Fibroblast of mammary gland (primary cell): Measurements from ENCODE around the gene XRCC4.

ENCODE experiments used
- DNase-seq: peaks from one replicate; pipeline ENCODE4 v3.0.0-alpha.2; 2010; ENCODE audit warnings: low read depth
- H3K4me3 ChIP-seq: 2 replicates; pipeline ENCODE4 v1.5.1; 2011; ENCODE audit warnings: low read depth, mild to moderate bottlenecking, low read length, moderate library complexity; ENCODE audit not compliant: control insufficient read depth
- TF ChIP-seq, protein P1 (sequence below): conservative IDR thresholded peaks from 2 replicates; pipeline ENCODE4 v1.5.1; 2011; ENCODE audit warnings: low read depth, low read length, inconsistent platforms; ENCODE audit not compliant: control insufficient read depth, insufficient read depth

Gene XRCC4

DNA sequence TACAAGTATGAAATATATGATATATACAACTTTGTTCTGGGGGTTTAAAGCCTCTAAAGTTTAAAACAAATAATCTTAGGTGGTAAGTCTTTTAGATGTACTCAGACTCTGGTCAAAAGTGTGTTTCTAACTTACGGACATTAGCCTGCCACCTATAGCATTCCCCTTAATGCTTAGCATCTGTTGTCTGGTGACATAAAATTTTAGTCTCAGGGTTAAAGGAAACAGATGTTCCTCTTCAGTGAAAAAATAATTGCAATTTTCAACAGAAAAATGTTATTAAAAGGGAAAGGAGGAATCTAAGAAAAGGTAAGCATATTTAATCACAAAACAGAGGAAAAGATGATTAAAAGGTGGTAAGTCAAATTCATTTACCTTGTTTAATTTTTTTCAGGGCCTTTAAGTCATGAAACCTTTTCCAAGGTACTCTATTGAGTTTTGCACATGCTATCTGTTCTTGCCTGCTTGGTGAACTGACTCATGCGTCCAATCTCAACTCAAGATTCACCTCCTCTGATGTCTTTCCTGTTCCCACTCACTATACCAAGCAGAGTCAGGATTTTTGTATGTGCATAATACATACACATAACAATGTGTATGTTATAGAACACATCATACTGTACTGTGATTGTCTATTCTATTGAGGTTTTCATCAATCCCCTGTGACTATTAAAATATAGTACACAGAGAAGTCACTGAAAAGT is 8.1 kb upstream of the XRCC4 start:
- H3K4me3 ChIP-seq: no peak overlapping the region
- peak; percentile 16 for DNase-seq
- TF ChIP-seq, protein P1, sequence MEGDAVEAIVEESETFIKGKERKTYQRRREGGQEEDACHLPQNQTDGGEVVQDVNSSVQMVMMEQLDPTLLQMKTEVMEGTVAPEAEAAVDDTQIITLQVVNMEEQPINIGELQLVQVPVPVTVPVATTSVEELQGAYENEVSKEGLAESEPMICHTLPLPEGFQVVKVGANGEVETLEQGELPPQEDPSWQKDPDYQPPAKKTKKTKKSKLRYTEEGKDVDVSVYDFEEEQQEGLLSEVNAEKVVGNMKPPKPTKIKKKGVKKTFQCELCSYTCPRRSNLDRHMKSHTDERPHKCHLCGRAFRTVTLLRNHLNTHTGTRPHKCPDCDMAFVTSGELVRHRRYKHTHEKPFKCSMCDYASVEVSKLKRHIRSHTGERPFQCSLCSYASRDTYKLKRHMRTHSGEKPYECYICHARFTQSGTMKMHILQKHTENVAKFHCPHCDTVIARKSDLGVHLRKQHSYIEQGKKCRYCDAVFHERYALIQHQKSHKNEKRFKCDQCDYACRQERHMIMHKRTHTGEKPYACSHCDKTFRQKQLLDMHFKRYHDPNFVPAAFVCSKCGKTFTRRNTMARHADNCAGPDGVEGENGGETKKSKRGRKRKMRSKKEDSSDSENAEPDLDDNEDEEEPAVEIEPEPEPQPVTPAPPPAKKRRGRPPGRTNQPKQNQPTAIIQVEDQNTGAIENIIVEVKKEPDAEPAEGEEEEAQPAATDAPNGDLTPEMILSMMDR: no peak

DNA sequence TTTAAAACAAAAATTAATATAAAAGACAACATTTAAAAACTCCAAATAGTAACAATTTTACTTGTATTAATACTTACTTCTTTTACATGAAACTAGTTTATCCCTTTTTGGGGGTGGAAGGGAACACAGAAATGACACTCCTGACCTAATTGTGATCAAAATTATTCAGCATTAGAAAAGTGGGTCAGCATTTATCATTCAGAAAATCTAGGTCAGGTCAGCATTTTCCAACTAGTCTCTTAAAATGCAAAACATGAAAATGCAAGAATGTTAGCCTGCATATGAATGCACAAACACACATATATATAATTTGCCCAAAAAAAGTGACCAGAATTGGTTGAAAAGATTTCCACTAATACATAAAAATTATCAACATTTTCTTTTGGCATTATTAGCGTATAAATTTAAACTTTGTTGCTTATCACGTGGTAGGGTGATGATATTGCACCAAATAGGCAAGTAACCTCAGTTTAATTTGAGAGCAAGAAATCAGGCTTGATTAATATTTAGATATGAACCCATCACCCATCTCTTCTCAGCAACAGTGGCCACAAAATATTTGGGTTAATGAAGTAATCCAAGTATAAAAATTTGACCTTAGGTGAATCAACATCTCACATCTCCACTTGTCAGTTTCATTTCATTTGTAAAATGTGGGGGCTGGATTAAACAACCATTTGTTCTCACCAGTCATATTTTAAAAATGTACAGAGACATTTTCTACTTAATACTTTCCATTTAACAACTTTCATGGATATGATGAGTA is 5.9 kb upstream of the XRCC4 start:
- TF ChIP-seq, protein P1: no peak
- no peak for DNase-seq
- H3K4me3 ChIP-seq: no peak overlapping the region

DNA sequence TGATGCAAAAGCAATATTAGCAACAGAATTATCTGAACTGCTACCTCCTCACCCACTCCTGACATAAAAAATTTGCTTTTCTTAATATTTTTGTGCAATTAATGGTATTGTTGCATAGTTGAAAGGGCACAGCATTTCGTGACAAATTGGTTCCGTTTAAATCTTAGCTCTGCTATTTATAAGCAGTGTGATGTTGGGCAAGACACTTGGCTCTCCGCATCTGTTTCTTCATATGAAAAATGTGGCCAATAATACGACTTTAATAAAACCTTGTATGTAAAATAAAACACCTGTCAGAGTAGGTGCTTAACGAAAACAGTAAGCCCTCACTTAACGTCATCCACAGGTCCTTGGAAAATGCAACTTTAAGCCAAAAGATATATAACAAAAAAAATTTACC is 4.4 kb upstream of the XRCC4 start:
- H3K4me3 ChIP-seq: no peak overlapping the region
- no peak for DNase-seq
- TF ChIP-seq, protein P1: no peak

DNA sequence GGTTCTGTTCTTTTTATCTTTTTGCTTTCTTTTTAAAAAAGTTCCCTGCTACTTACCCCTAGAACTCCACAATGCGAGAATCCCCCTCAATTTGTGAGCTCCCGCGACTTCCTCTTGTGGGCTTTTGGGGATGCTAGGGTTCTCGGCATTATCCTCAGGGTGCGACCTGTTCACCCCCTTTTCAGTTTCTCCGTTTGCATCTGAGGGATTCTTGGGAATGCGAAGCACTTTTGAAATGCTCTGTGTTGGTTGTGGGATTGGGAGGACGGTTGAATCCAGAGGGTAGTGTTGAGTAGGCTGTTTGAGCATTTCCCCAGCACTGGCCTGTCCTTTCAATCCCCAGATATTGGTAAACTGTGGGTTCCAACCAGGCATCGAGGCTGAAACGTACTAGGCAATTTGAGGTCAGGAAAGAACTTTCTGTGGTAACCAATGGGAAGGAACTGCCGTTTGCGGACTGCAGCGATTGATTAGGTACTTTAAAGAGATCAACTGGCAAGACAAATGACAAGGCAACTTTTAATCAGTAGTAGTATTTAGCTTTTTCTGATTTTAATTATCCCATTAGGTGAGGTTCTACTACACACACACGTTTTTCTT is 415 bp downstream of the XRCC4 start:
- peak; percentile 43 for DNase-seq
- TF ChIP-seq, protein P1: no peak
- peak overlapping the region; percentile 100 for H3K4me3 ChIP-seq

DNA sequence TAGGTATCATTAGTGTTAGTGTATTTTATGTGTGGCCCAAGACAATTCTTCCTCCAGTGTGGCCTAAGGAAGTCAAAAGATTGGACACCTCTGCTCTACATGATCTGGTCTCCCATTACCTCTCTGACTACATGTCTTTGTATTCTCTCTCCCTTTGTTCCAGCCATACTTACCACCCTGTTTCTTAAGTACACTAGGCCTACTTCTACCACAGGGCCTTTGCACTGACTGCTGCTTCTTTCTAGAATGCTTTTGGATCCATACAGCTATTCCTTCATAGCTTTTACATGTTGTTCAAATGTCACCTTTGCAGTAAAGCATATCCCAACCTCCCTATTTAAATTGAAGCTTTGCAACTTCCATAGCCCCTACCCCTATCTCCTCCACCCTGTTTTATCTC is 5.4 kb downstream of the XRCC4 start:
- no peak for DNase-seq
- TF ChIP-seq, protein P1: no peak
- H3K4me3 ChIP-seq: no peak overlapping the region

DNA sequence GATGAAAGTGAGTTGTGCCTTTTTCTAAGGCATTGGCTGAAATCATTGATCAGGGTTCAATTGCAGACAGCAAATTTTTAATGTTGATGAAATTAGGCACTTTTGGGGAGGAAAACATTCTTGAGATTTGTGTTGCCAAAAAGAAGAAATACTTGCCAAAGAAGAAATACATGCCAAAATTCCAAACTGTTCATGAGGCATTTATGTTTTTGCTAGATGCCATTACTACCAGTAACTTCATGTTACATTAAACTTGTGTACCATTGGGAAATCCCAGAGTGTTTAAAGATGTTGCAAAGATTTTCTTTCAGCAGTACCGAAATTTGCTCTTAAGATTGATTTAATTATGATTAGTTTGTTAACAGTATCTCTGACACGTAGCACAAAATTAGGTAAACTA is 7.0 kb downstream of the XRCC4 start:
- TF ChIP-seq, protein P1: no peak
- no peak overlapping the region for H3K4me3 ChIP-seq
- no peak for DNase-seq
